ENCODE results near the gene SORCS2.

The SORCS2 gene

DNA sequence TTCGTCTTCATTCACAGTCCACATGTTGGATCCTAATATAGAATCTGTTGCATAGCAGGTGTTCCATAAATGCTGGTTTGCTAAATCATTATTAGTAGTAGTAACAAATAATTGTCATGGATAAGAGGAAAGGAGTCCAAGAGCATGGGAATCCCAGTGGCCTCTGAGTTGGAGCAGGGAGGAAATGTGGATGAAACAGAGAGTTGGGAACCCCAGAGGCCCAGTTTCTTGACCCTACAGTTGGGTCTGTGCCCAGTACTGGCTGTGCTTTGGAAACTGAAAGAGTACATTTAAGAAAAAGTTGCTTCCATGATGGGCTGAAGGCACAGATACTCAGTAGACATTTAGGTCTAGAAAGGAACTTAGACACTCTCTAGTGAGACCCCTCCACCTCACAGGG lies 391.8 kb downstream of the SORCS2 start:
- no peaks in the 10 kb centered on the region for H3K79me2 ChIP-seq (ENCODE audit: low read length)
- no peak overlapping the region for H2AFZ ChIP-seq (ENCODE audit: low read depth, low read length)
- no peak overlapping the region for H3K27ac ChIP-seq (ENCODE audit: low read length)
- H3K36me3 ChIP-seq (replicated peaks; ENCODE audit: low read depth, low read length), result no peaks in the 10 kb centered on the region
- H3K4me3 ChIP-seq (ENCODE audit: low read length), result no peak overlapping the region
- no peaks in the 10 kb centered on the region for H4K20me1 ChIP-seq (ENCODE audit: insufficient read depth, low read length)
- no peaks in the 10 kb centered on the region for H3K4me1 ChIP-seq (ENCODE audit: low read length)
- H3K27me3 ChIP-seq (ENCODE audit: low read depth, low read length), result no peaks in the 10 kb centered on the region
- H3K9ac ChIP-seq (ENCODE audit: low read length), result no peak overlapping the region
- no peaks in the 10 kb centered on the region for H3K9me3 ChIP-seq (ENCODE audit: insufficient read depth, low read length)
- no peak overlapping the region for H3K4me2 ChIP-seq (ENCODE audit: low read length)
- TF ChIP-seq EZH2phosphoT487 (IDR thresholded peaks at IDR 0.05; ENCODE audit: low read depth), result no peak
- no peak for TF ChIP-seq CTCF (IDR thresholded peaks at IDR 0.05; ENCODE audit: low read depth, low read length)

- H3K4me3 ChIP-seq (ENCODE audit: low read length), result no peak overlapping the region
- H3K9me3 ChIP-seq (ENCODE audit: insufficient read depth, low read length), result no peaks in the 10 kb centered on the region
- no peaks in the 10 kb centered on the region for H3K27me3 ChIP-seq (ENCODE audit: low read depth, low read length)
- no peaks in the 10 kb centered on the region for H4K20me1 ChIP-seq (ENCODE audit: insufficient read depth, low read length)
- H3K4me2 ChIP-seq (ENCODE audit: low read length), result no peak overlapping the region
- no peaks in the 10 kb centered on the region for H3K79me2 ChIP-seq (ENCODE audit: low read length)
- no peaks in the 10 kb centered on the region for H3K4me1 ChIP-seq (ENCODE audit: low read length)
- H3K27ac ChIP-seq (ENCODE audit: low read length), result no peak overlapping the region
- H3K9ac ChIP-seq (ENCODE audit: low read length), result no peak overlapping the region
- TF ChIP-seq EZH2phosphoT487 (IDR thresholded peaks at IDR 0.05; ENCODE audit: low read depth), result no peak
- no peak for TF ChIP-seq CTCF (IDR thresholded peaks at IDR 0.05; ENCODE audit: low read depth, low read length)
- no peak overlapping the region for H2AFZ ChIP-seq (ENCODE audit: low read depth, low read length)
- no peaks in the 10 kb centered on the region for H3K36me3 ChIP-seq (replicated peaks; ENCODE audit: low read depth, low read length)
These were observed 392.3 kb downstream of the SORCS2 start for GRCh38 chr4:7584606-7585159.

DNA sequence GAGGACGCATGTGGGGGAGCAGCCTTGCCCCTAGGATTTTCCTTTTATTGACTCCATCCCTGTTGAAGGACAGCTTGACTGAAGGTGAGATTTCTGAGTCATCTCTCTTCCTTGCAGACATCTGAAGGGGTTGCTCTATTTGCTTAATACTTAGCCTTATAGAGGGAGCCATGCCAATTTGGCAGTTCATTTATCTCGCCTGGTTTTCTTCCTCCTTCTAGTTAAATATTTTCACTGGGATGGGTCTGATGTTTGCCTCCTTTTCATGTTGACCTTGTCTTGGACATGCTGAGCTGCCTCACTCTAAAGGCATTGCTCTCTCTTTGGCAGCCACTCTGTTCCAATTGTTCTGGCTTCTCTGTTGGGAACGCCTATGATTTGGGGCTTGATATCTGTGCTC lies 393.4 kb downstream of the SORCS2 start:
- no peak for TF ChIP-seq EZH2phosphoT487 (IDR thresholded peaks at IDR 0.05; ENCODE audit: low read depth)
- no peak for TF ChIP-seq CTCF (IDR thresholded peaks at IDR 0.05; ENCODE audit: low read depth, low read length)
- no peak overlapping the region for H3K4me3 ChIP-seq (ENCODE audit: low read length)
- no peaks in the 10 kb centered on the region for H3K9me3 ChIP-seq (ENCODE audit: insufficient read depth, low read length)
- H3K27ac ChIP-seq (ENCODE audit: low read length), result no peak overlapping the region
- no peak overlapping the region for H3K4me2 ChIP-seq (ENCODE audit: low read length)
- H4K20me1 ChIP-seq (ENCODE audit: insufficient read depth, low read length), result no peaks in the 10 kb centered on the region
- H2AFZ ChIP-seq (ENCODE audit: low read depth, low read length), result no peak overlapping the region
- no peaks in the 10 kb centered on the region for H3K27me3 ChIP-seq (ENCODE audit: low read depth, low read length)
- no peaks in the 10 kb centered on the region for H3K4me1 ChIP-seq (ENCODE audit: low read length)
- H3K79me2 ChIP-seq (ENCODE audit: low read length), result no peaks in the 10 kb centered on the region
- no peaks in the 10 kb centered on the region for H3K36me3 ChIP-seq (replicated peaks; ENCODE audit: low read depth, low read length)
- H3K9ac ChIP-seq (ENCODE audit: low read length), result no peak overlapping the region

GRCh38 chr4:7587433-7588405 lies 395.4 kb downstream of the SORCS2 start:
- Histone ChIP-seq H3K4me2 (ENCODE audit: low read length) (no peak overlapping the region), H3K36me3 (replicated peaks; ENCODE audit: low read depth, low read length) (no peaks in the 10 kb centered on the region), H4K20me1 (ENCODE audit: insufficient read depth, low read length) (no peaks in the 10 kb centered on the region), H3K9me3 (ENCODE audit: insufficient read depth, low read length) (no peaks in the 10 kb centered on the region), H3K4me3 (ENCODE audit: low read length) (no peak overlapping the region), H3K9ac (ENCODE audit: low read length) (no peak overlapping the region), H3K79me2 (ENCODE audit: low read length) (no peaks in the 10 kb centered on the region), H3K4me1 (ENCODE audit: low read length) (no peaks in the 10 kb centered on the region), H3K27ac (ENCODE audit: low read length) (no peak overlapping the region), H2AFZ (ENCODE audit: low read depth, low read length) (no peak overlapping the region), H3K27me3 (ENCODE audit: low read depth, low read length) (no peaks in the 10 kb centered on the region)
- TF ChIP-seq EZH2phosphoT487 (IDR thresholded peaks at IDR 0.05; ENCODE audit: low read depth) (no peak), CTCF (IDR thresholded peaks at IDR 0.05; ENCODE audit: low read depth, low read length) (no peak)
